H9 (cell line): ENCODE results near the gene GPD1. TPM values are rescaled to one million over a fixed set of nuclear protein-coding genes. Genes with fewer than 3 reads are reported as not detected.
A peak's percentile ranks its signal among the peaks of the same experiment; 100 is the strongest.

ENCODE experiments used
- DNase-seq: peaks from one replicate; pipeline ENCODE4 v3.0.0-alpha.2; 2017
- H2AFZ ChIP-seq: one replicate; pipeline ENCODE4 v1.6.1; 2013; ENCODE audit warnings: mild to moderate bottlenecking, low read length, control low read depth, moderate library complexity
- H2AK5ac ChIP-seq: 2 replicates; pipeline ENCODE4 v1.6.1; 2013; ENCODE audit warnings: low read length, control low read depth, mixed read lengths; ENCODE audit not compliant: insufficient read length
- H2BK120ac ChIP-seq: one replicate; pipeline ENCODE4 v1.6.1; 2013; ENCODE audit warnings: low read depth, mild to moderate bottlenecking, low read length, control low read depth, inconsistent platforms; ENCODE audit not compliant: poor library complexity, severe bottlenecking
- H2BK12ac ChIP-seq: 2 replicates; pipeline ENCODE4 v1.6.1; 2013; ENCODE audit warnings: low read length, control low read depth, mixed read lengths, low read depth; ENCODE audit not compliant: insufficient read length
- H2BK15ac ChIP-seq: 2 replicates; pipeline ENCODE4 v1.6.1; 2013; ENCODE audit warnings: low read depth, low read length, control low read depth
- H2BK20ac ChIP-seq: one replicate; pipeline ENCODE4 v1.6.1; 2013; ENCODE audit warnings: low read depth, mild to moderate bottlenecking, low read length, control low read depth, inconsistent platforms; ENCODE audit not compliant: poor library complexity, severe bottlenecking
- H2BK5ac ChIP-seq: 2 replicates; pipeline ENCODE4 v1.6.1; 2013; ENCODE audit warnings: low read length, control low read depth, mixed read lengths; ENCODE audit not compliant: insufficient read length
- H3K14ac ChIP-seq: 2 replicates; pipeline ENCODE4 v1.6.1; 2013; ENCODE audit warnings: low read length, control low read depth; ENCODE audit not compliant: insufficient read depth
- H3K18ac ChIP-seq: 2 replicates; pipeline ENCODE4 v1.6.1; 2013; ENCODE audit warnings: low read depth, mild to moderate bottlenecking, mixed read lengths, low read length, control low read depth; ENCODE audit not compliant: insufficient read length
- H3K23ac ChIP-seq: 2 replicates; pipeline ENCODE4 v1.6.1; 2013; ENCODE audit warnings: low read length, control low read depth, mixed read lengths, low read depth; ENCODE audit not compliant: insufficient read length
- H3K23me2 ChIP-seq: 2 replicates; pipeline ENCODE4 v1.6.1; 2013; ENCODE audit warnings: low read depth, mild to moderate bottlenecking, mixed read lengths, low read length, control low read depth; ENCODE audit not compliant: insufficient read length, poor library complexity, severe bottlenecking
- H3K27ac ChIP-seq: 2 replicates; pipeline ENCODE4 v1.5.1; 2013; ENCODE audit warnings: low read length, control low read depth, mixed read lengths, low read depth; ENCODE audit not compliant: insufficient read length
- H3K27me3 ChIP-seq: 2 replicates; pipeline ENCODE4 v1.6.1; 2013; ENCODE audit warnings: low read length, control low read depth, inconsistent platforms; ENCODE audit not compliant: insufficient read depth
- H3K4ac ChIP-seq: 2 replicates; pipeline ENCODE4 v1.6.1; 2013; ENCODE audit warnings: low read depth, mild to moderate bottlenecking, control low read depth, inconsistent platforms, low read length, moderate library complexity
- H3K4me1 ChIP-seq: 2 replicates; pipeline ENCODE4 v1.6.1; 2013; ENCODE audit warnings: low read length, control low read depth, inconsistent platforms; ENCODE audit not compliant: insufficient read depth
- H3K4me2 ChIP-seq: 2 replicates; pipeline ENCODE4 v1.6.1; 2013; ENCODE audit warnings: low read length, control low read depth, mixed read lengths; ENCODE audit not compliant: insufficient read length, insufficient read depth
- H3K56ac ChIP-seq: 2 replicates; pipeline ENCODE4 v1.6.1; 2013; ENCODE audit warnings: low read depth, mild to moderate bottlenecking, mixed read lengths, low read length, control low read depth; ENCODE audit not compliant: insufficient read length
- H3K79me1 ChIP-seq: 2 replicates; pipeline ENCODE4 v1.6.1; 2013; ENCODE audit warnings: low read depth, mild to moderate bottlenecking, moderate library complexity, low read length, control low read depth, inconsistent platforms; ENCODE audit not compliant: insufficient read depth, poor library complexity, severe bottlenecking
- H3K79me2 ChIP-seq: 2 replicates; pipeline ENCODE4 v1.6.1; 2013; ENCODE audit warnings: low read length, control low read depth, inconsistent platforms; ENCODE audit not compliant: insufficient read depth
- H3K9ac ChIP-seq: 2 replicates; pipeline ENCODE4 v1.6.1; 2013; ENCODE audit warnings: low read length, control low read depth, mixed read lengths; ENCODE audit not compliant: insufficient read length; ENCODE audit errors: extremely low read depth
- H3K9me3 ChIP-seq: one replicate; pipeline ENCODE4 v1.6.1; 2013; ENCODE audit warnings: low read depth, low read length, inconsistent platforms; ENCODE audit not compliant: control insufficient read depth
- H3T11ph ChIP-seq: one replicate; pipeline ENCODE4 v1.6.1; 2013; ENCODE audit warnings: mild to moderate bottlenecking, low read length, control low read depth, inconsistent platforms
- H4K20me1 ChIP-seq: one replicate; pipeline ENCODE4 v1.6.1; 2013; ENCODE audit not compliant: control insufficient read depth, insufficient read length, insufficient read depth
- H4K5ac ChIP-seq: 2 replicates; pipeline ENCODE4 v1.6.1; 2013; ENCODE audit warnings: low read depth, mild to moderate bottlenecking, mixed read lengths, low read length, control low read depth; ENCODE audit not compliant: insufficient read length
- H4K8ac ChIP-seq: replicated peaks from 2 replicates; pipeline ENCODE4 v1.6.1; 2013; ENCODE audit warnings: low read length, control low read depth, mixed read lengths, low read depth; ENCODE audit not compliant: insufficient read length
- H4K91ac ChIP-seq: 2 replicates; pipeline ENCODE4 v1.6.1; 2013; ENCODE audit warnings: low read depth, mild to moderate bottlenecking, moderate library complexity, mixed read lengths, low read length, control low read depth; ENCODE audit not compliant: insufficient read length
- H3K27ac Mint-ChIP-seq, 3 experiments: 2 replicates in 2 of 3; 3 replicates in 1 of 3; pipeline ENCODE4 v1.8.0; 2020 to 2021; ENCODE audit warnings: mixed read lengths in 3 of 3, mild to moderate bottlenecking in 1 of 3, moderate library complexity in 1 of 3
- H3K27me3 Mint-ChIP-seq: 2 replicates; pipeline ENCODE4 v1.8.0; 2021; ENCODE audit warnings: low read depth, mild to moderate bottlenecking, moderate library complexity, mixed read lengths
- H3K36me3 Mint-ChIP-seq, 3 experiments: 2 replicates in 2 of 3; 3 replicates in 1 of 3; pipeline ENCODE4 v1.8.0; 2020 to 2021; ENCODE audit warnings: low read depth in 3 of 3, mixed read lengths in 3 of 3; ENCODE audit not compliant: insufficient read depth in 1 of 3
- H3K4me1 Mint-ChIP-seq, 2 experiments: 2 replicates each; pipeline ENCODE4 v1.8.0; 2020; ENCODE audit warnings: mixed read lengths in 2 of 2
- H3K4me3 Mint-ChIP-seq, 2 experiments: 2 replicates in 1 of 2; 3 replicates in 1 of 2; pipeline ENCODE4 v1.8.0; 2020 to 2021; ENCODE audit warnings: mild to moderate bottlenecking in 2 of 2, mixed read lengths in 2 of 2, moderate library complexity in 1 of 2
- H3K9me3 Mint-ChIP-seq, 2 experiments: 2 replicates in 1 of 2; 3 replicates in 1 of 2; pipeline ENCODE4 v1.8.0; 2020; ENCODE audit warnings: mild to moderate bottlenecking in 2 of 2, mixed read lengths in 2 of 2, moderate library complexity in 1 of 2
- CTCF ChIP-seq: fragments of 200-600 bp; sonication (generic); conservative IDR thresholded peaks from 3 replicates; pipeline ENCODE4 v1.8.0; 2021; ENCODE audit warnings: antibody characterized with exemption, mild to moderate bottlenecking
- WGBS: extraction: QIAGEN DNeasy Blood & Tissue Kit; methylation state at CpG from one replicate; pipeline ENCODE4 v1.1.7; 2013; ENCODE audit warnings: missing lambda C conversion rate, low lambda C conversion rate, mixed read lengths; ENCODE audit not compliant: insufficient read length; ENCODE audit errors: extremely low coverage; 5-methylcytosine and 5-hydroxymethylcytosine counted together
- total RNA-seq: library from RNA; stranded (reverse); gene quantifications from 2 replicates; pipeline ENCODE4 v1.2.1, GENCODE V29; 2021

Gene GPD1
- total RNA-seq, 1 experiment from 2014 or later, result 0.70 TPM

GRCh38 chr12:50112456-50113218, 8.8 kb downstream of the GPD1 start:
- Histone ChIP-seq H2BK12ac (no peak overlapping the region), H4K5ac (no peak overlapping the region), H3K4me1 (peaks cover 10% of the 10 kb centered on the region; the same call in 1 of the 2 replicates), H2AFZ (no peak overlapping the region), H4K8ac (no peak overlapping the region), H3K27ac (peak overlapping the region; percentile 4), H3K14ac (peak overlapping the region; percentile 13; the same call in 1 of the 2 replicates), H2BK15ac (no peak overlapping the region), H3K4ac (no peak overlapping the region), H3K23ac (no peak overlapping the region), H3K79me1 (peaks cover 3% of the 10 kb centered on the region), H2BK120ac (no peak overlapping the region), H3K4me2 (peak overlapping the region; percentile 52), H4K20me1 (no peaks in the 10 kb centered on the region), H3K18ac (peak overlapping the region; percentile 0), H3K56ac (no peak overlapping the region), H3K23me2 (peaks cover 3% of the 10 kb centered on the region), H2BK20ac (no peak overlapping the region), H3K9me3 (no peaks in the 10 kb centered on the region), H3T11ph (no peak overlapping the region), H3K27me3 (no peaks in the 10 kb centered on the region), H3K9ac (peak overlapping the region; percentile 34), H2BK5ac (no peak overlapping the region), H2AK5ac (no peak overlapping the region), H3K79me2 (no peaks in the 10 kb centered on the region), H4K91ac (no peak overlapping the region)
- no peak for DNase-seq
- no CpG with 5 or more reads among the region's 26 CpGs for WGBS
- no peaks in the 10 kb centered on the region for H3K9me3 Mint-ChIP-seq
- H3K4me1 Mint-ChIP-seq, result peaks cover 15 to 26% of the 10 kb centered on the region in 2 experiments
- H3K27me3 Mint-ChIP-seq, result no peaks in the 10 kb centered on the region
- peak overlapping the region; percentile 88 to 99 (median 97) for H3K27ac Mint-ChIP-seq
- H3K36me3 Mint-ChIP-seq, result peaks cover 2 to 9% (median 5%) of the 10 kb centered on the region in 3 experiments; a peak in 4 of 7 replicates
- TF ChIP-seq CTCF, result no peak
- H3K4me3 Mint-ChIP-seq, result peak overlapping the region; percentile 93 to 94
